ENCODE measurements around the gene UBR4. TPM values are rescaled to one million over a fixed set of nuclear protein-coding genes. Genes with fewer than 3 reads are reported as not detected.

The UBR4 gene
- total RNA-seq, 2 donors from 2014 or later = 97.7 to 114 TPM

- Histone ChIP-seq H3K36me3 (no peaks in the 10 kb centered on the region), H3K27me3 (no peaks in the 10 kb centered on the region), H3K4me3 (no peak overlapping the region), H3K4me1 (no peaks in the 10 kb centered on the region), H3K9me3 (no peaks in the 10 kb centered on the region), H3K27ac (no peak overlapping the region), H3K9ac (ENCODE audit: low read depth in 2 of 2, low read length in 2 of 2) (no peak overlapping the region)
- intact Hi-C loops (cut with DNase I) = no loop called here
- TF ChIP-seq CTCF (IDR thresholded peaks at IDR 0.05) = no peak
- DNase-seq = no peak
These were observed 181.4 kb downstream of the UBR4 start for GRCh38 chr1:19028546-19029129.

GRCh38 chr1:19028110-19028509 lies 182.0 kb downstream of the UBR4 start:
- H3K27me3 ChIP-seq = no peaks in the 10 kb centered on the region
- no peak overlapping the region for H3K27ac ChIP-seq
- intact Hi-C loops (cut with DNase I) = no loop called here
- H3K9me3 ChIP-seq = no peaks in the 10 kb centered on the region
- H3K9ac ChIP-seq (ENCODE audit: low read depth in 2 of 2, low read length in 2 of 2) = no peak overlapping the region
- DNase-seq = peak; percentile 45
- no peak for TF ChIP-seq CTCF (IDR thresholded peaks at IDR 0.05)
- no peak overlapping the region for H3K4me3 ChIP-seq
- H3K4me1 ChIP-seq = no peaks in the 10 kb centered on the region
- H3K36me3 ChIP-seq = no peaks in the 10 kb centered on the region

Other genes starting within 250 kb of the UBR4 start
- gene EMC1, start 41.3 kb upstream of the UBR4 start, total RNA-seq = 10 to 100 TPM; 35.3 to 51.1 TPM
- gene MRTO4, start 41.5 kb upstream of the UBR4 start, total RNA-seq = 10 to 100 TPM; 12.7 to 46.0 TPM
- gene AKR7A3, start 78.5 kb upstream of the UBR4 start, total RNA-seq = 100 to 1,000 TPM in 1 of 2 donors, 10 to 100 TPM in 1; 97.0 to 119 TPM
- gene AKR7A2, start 101.9 kb upstream of the UBR4 start, total RNA-seq = 100 to 1,000 TPM; 112 to 129 TPM
- 10 to 100 TPM; 10.6 to 13.1 TPM for gene SLC66A1, start 102.1 kb upstream of the UBR4 start, total RNA-seq